Adrenal gland (tissue), 12 donors: ENCODE measurements around the gene FGD2. TPM values are rescaled to one million over a fixed set of nuclear protein-coding genes. Genes with fewer than 3 reads are reported as not detected.

Experiments used
- DNase-seq, 7 donors: peaks; one replicate each; pipeline ENCODE4 v3.0.0-alpha.2; 2019 to 2020
- H3K27ac ChIP-seq, 5 donors: fragments of 200-600 bp; sonication (generic) in 4 of 5; 1 replicate in 3 of 5; 2 replicates in 2 of 5; pipeline versions ENCODE4 v1.5.1 to v1.8.0; 2016 to 2020; ENCODE audit warnings: mild to moderate bottlenecking in 1 of 5
- H3K27me3 ChIP-seq: fragments of 200-600 bp; 2 replicates; pipeline ENCODE4 v1.8.0; 2021
- H3K36me3 ChIP-seq, 2 donors: fragments of 200-600 bp; replicated peaks in 1 of 2; 1 replicate in 1 of 2; 2 replicates in 1 of 2; pipeline versions ENCODE4 v1.5.1 to v1.8.0; 2018 to 2022
- H3K4me1 ChIP-seq, 2 donors: fragments of 200-600 bp; replicated peaks in 1 of 2; 1 replicate in 1 of 2; 2 replicates in 1 of 2; pipeline versions ENCODE4 v1.5.1 to v1.8.0; 2018 to 2021
- H3K4me3 ChIP-seq, 4 donors: fragments of 200-600 bp; sonication (generic) in 3 of 4; one replicate each; pipeline ENCODE4 v1.5.1; 2016 to 2018
- H3K9me3 ChIP-seq, 3 donors: fragments of 200-600 bp; sonication (generic) in 1 of 3; replicated peaks in 1 of 3; 1 replicate in 2 of 3; 2 replicates in 1 of 3; pipeline versions ENCODE4 v1.5.1 to v1.8.0; 2016 to 2021
- CTCF ChIP-seq, 6 experiments: fragments of 450-650 bp in 4 of 6; fragments of 200-600 bp in 2 of 6; sonication (generic) in 1 of 6; IDR thresholded peaks; 1 replicate in 5 of 6; 2 replicates in 1 of 6; pipeline versions ENCODE4 v1.5.1 to v1.8.0; 2016 to 2021; ENCODE audit warnings: antibody characterized with exemption in 6 of 6, mild to moderate bottlenecking in 2 of 6, moderate library complexity in 1 of 6
- POLR2A ChIP-seq, 2 donors: fragments of 450-650 bp; IDR thresholded peaks; one replicate each; pipeline ENCODE4 v1.6.1; 2017; ENCODE audit warnings: antibody characterized with exemption in 2 of 2, mild to moderate bottlenecking in 2 of 2, moderate library complexity in 1 of 2
- WGBS, 4 donors: extraction: QIAGEN DNeasy Blood & Tissue Kit in 2 of 4; methylation state at CpG; one replicate each; pipeline versions ENCODE4 v1.1.5 to v1.1.7; 2013 to 2017; 5-methylcytosine and 5-hydroxymethylcytosine counted together
- intact Hi-C, 2 donors: fragments of 100-400 bp; cut with DNase I; formaldehyde crosslinking; loops; one replicate each; pipeline versions ENCODE4 v1.14.1 to v1.15.0; 2022 to 2023
- polyA plus RNA-seq, 3 donors: library from polyadenylated mRNA; stranded (reverse); fragments of 200-250 nt in 2 of 3; fragments of 350-450 nt in 1 of 3; fragmentation: Illumina TruSeq in 1 of 3; extraction: RNeasy Lipid Tissue Mini Kit (QIAGEN cat#74804) in 1 of 3; gene quantifications; one replicate each; pipeline ENCODE4 v1.2.3, GENCODE V29; 2013 to 2014
- total RNA-seq, 9 donors: library from RNA; depleted of rRNA in 4 of 9; stranded (reverse); fragments of >200 nt in 4 of 9; fragments of 120-200 nt in 1 of 9; fragmentation: NEBNext Ultra II Directional in 1 of 9; extraction: Animal tissue kit (Norgen Biotek cat#: 25700) in 1 of 9; gene quantifications; one replicate each; pipeline versions ENCODE4 v1.1.0 to v1.2.4, GENCODE V29; 2013 to 2023
- donor health status: healthy with polysubstance abuse.
- donor health status: Bipolar disorder and iron deficiency.
- donor health status: DM: yes; HTN: yes; CAD: no.
- donor health status: DM: no; HTN: no; CAD: no.
- donor health status: DM: no; HTN: no; CAD: no.
- donor health status: DM: yes; HTN: yes; CAD: no.

FGD2 gene
- total and polyA plus RNA-seq, 12 donors: 2.0 to 117 (median 26.4) TPM

GRCh38 chr6:37032239-37032638 is 26.8 kb downstream of the FGD2 start:
- no peak overlapping the region for H3K27ac ChIP-seq
- no peaks in the 10 kb centered on the region for H3K27me3 ChIP-seq
- no peaks in the 10 kb centered on the region for H3K36me3 ChIP-seq
- DNase-seq: no peak
- intact Hi-C loops: no loop called here
- H3K4me1 ChIP-seq: no peaks in the 10 kb centered on the region
- WGBS, 4 donors: 79 to 86% (median 81%) methylated on average over 7 of the region's 7 CpGs
- no peak for TF ChIP-seq CTCF (IDR thresholded peaks at IDR 0.05)
- no peak for TF ChIP-seq POLR2A (IDR thresholded peaks at IDR 0.05)
- no peaks in the 10 kb centered on the region for H3K9me3 ChIP-seq
- H3K4me3 ChIP-seq: no peak overlapping the region

DNA sequence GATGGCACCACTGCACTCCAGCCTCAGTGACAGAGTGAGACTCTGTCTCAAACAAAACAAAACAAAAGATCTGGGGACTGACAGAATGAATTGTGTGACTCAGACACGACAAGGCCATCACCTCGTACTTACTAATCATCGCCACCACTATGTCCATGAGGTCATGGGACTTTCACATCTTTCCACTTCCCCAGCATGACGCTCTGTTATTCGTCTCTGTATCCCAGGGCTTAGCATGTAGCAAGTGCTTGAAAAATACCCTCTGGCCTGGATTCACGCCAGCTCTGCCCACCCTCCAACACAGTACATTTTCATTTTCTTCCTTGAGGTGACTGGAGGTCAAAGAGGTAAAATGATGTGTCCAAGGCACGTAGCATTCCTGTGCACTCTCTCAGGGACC is 27.8 kb downstream of the FGD2 start:
- no peaks in the 10 kb centered on the region for H3K36me3 ChIP-seq
- no peaks in the 10 kb centered on the region for H3K27me3 ChIP-seq
- H3K27ac ChIP-seq: no peak overlapping the region
- H3K4me3 ChIP-seq: no peak overlapping the region
- peak in 4 of 7 donors; percentile 46 to 73 (median 64) for DNase-seq
- intact Hi-C loops: no loop called here
- H3K4me1 ChIP-seq: peaks cover 0 to 3% of the 10 kb centered on the region in 2 donors
- H3K9me3 ChIP-seq: no peaks in the 10 kb centered on the region
- WGBS, 4 donors: 38 to 60% (median 46%) methylated on average over 7 of the region's 7 CpGs
- TF ChIP-seq CTCF (IDR thresholded peaks at IDR 0.05) (no peak), POLR2A (IDR thresholded peaks at IDR 0.05) (no peak)

- Histone ChIP-seq H3K4me1 (peaks cover 0 to 9% of the 10 kb centered on the region in 2 donors), H3K36me3 (no peaks in the 10 kb centered on the region), H3K9me3 (no peaks in the 10 kb centered on the region), H3K4me3 (no peak overlapping the region), H3K27ac (no peak overlapping the region), H3K27me3 (no peaks in the 10 kb centered on the region)
- TF ChIP-seq CTCF (IDR thresholded peaks at IDR 0.05) (no peak), POLR2A (IDR thresholded peaks at IDR 0.05) (no peak)
- no peak for DNase-seq
- 74 to 79% (median 77%) methylated on average over 8 of the region's 8 CpGs for WGBS, 4 donors
- intact Hi-C loops: no loop called here
Measured at GRCh38 chr6:37033819-37034795, 28.7 kb downstream of the FGD2 start.

DNA sequence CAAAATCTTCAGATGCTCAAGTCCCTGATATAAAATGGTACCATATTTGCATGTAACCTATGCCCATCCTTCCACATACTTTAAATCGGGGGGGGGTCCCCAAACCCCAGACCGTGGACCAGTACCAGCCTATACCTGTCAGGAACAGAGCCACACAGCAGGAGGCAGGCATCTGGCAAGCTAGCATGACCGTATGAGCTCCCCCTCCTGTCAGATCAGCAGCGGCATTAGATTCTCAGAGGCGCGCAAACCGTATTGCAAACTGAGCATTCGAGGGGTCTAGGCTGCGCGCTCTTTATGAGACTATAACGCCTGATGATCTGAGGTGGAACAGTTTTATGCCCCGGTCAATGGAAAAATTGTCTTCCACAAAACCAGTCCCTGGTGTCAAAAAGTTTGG is 30.7 kb downstream of the FGD2 start:
- Histone ChIP-seq H3K27me3 (no peaks in the 10 kb centered on the region), H3K4me3 (no peak overlapping the region), H3K27ac (no peak overlapping the region), H3K9me3 (no peaks in the 10 kb centered on the region), H3K4me1 (peaks cover 0 to 9% of the 10 kb centered on the region in 2 donors), H3K36me3 (no peaks in the 10 kb centered on the region)
- intact Hi-C loops: no loop called here
- 69 to 80% (median 72%) methylated on average over 11 to 12 of the region's 12 CpGs for WGBS, 4 donors
- DNase-seq: no peak
- no peak for TF ChIP-seq CTCF (IDR thresholded peaks at IDR 0.05)
